ENCODE results near the gene TMEM169. TPM values are rescaled to one million over a fixed set of nuclear protein-coding genes. Genes with fewer than 3 reads are reported as not detected.

The TMEM169 gene
- total RNA-seq, 2 experiments from 2014 or later, result 0.27 to 0.53 TPM

GRCh38 chr2:216118474-216118873, 36.8 kb downstream of the TMEM169 start:
- intact Hi-C loops (cut with DNase I, micrococcal nuclease), result loop anchor here in 1 of 2 experiments (10.0 kb wide), 1 partner anchor 64 kb away; no protein-coding TSS in a partner anchor
- H3K27me3 Mint-ChIP-seq, result no peaks in the 10 kb centered on the region
- DNase-seq (no peak), ATAC-seq (ENCODE audit: poor library complexity) (no peak)
- no peaks in the 10 kb centered on the region for H3K9me3 ChIP-seq (ENCODE audit: control insufficient read depth in 1 of 2, insufficient read depth in 1 of 2, low read length in 2 of 2)
- peaks cover 94% of the 10 kb centered on the region for H3K36me3 Mint-ChIP-seq (ENCODE audit: low read depth)
- H3K36me3 ChIP-seq (ENCODE audit: insufficient read depth, low read length), result peaks cover 88% of the 10 kb centered on the region
- peaks cover 86% of the 10 kb centered on the region for H3K4me1 Mint-ChIP-seq (ENCODE audit: low read depth)
- no peak overlapping the region for H3K4me3 ChIP-seq (ENCODE audit: low read length)
- no peaks in the 10 kb centered on the region for H3K9me3 Mint-ChIP-seq
- H3K27ac Mint-ChIP-seq, result peak overlapping the region; percentile 47
- ChIA-PET POLR2A (interaction anchor here (0.6 to 2.0 kb wide), 4 partner anchors 9 to 37 kb away, joined by 3 to 8 read pairs (median 5); partner anchors contain the start of genes PECR, TMEM169 and XRCC5), CTCF (interaction anchor here (1.0 to 1.3 kb wide), 2 partner anchors 9 to 11 kb away, joined by 3 read pairs; no protein-coding TSS in a partner anchor)
- H3K4me1 ChIP-seq (ENCODE audit: insufficient read depth, low read length), result peaks cover 20% of the 10 kb centered on the region
- H3K27me3 ChIP-seq (ENCODE audit: control insufficient read depth in 1 of 2, insufficient read depth in 2 of 2, low read length in 2 of 2), result no peaks in the 10 kb centered on the region
- TF ChIP-seq CTCF (IDR thresholded peaks at IDR 0.05), result no peak
- no peak overlapping the region for H3K4me3 Mint-ChIP-seq
- H3K27ac ChIP-seq (ENCODE audit: low read depth in 1 of 2, low read length in 2 of 2), result no peak overlapping the region

- Mint-ChIP-seq H3K4me1 (ENCODE audit: low read depth) (peaks cover 83% of the 10 kb centered on the region), H3K36me3 (ENCODE audit: low read depth) (peaks cover 94% of the 10 kb centered on the region), H3K27me3 (no peaks in the 10 kb centered on the region), H3K9me3 (no peaks in the 10 kb centered on the region), H3K4me3 (peak overlapping the region; percentile 16), H3K27ac (peak overlapping the region; percentile 69)
- no peak overlapping the region for H3K4me3 ChIP-seq (ENCODE audit: low read length)
- DNase-seq (no peak), ATAC-seq (ENCODE audit: poor library complexity) (no peak)
- H3K4me1 ChIP-seq (ENCODE audit: insufficient read depth, low read length), result peaks cover 14% of the 10 kb centered on the region
- peaks cover 88% of the 10 kb centered on the region for H3K36me3 ChIP-seq (ENCODE audit: insufficient read depth, low read length)
- ChIA-PET CTCF (interaction anchor here (1.0 to 1.6 kb wide), 3 partner anchors 9 to 27 kb away, joined by 3 read pairs; no protein-coding TSS in a partner anchor), POLR2A (interaction anchor here (0.6 to 2.0 kb wide), 3 partner anchors 10 to 38 kb away, joined by 3 to 6 read pairs (median 4); partner anchors contain the start of genes PECR and XRCC5)
- H3K27ac ChIP-seq (ENCODE audit: low read depth in 1 of 2, low read length in 2 of 2), result no peak overlapping the region
- no peak for TF ChIP-seq CTCF (IDR thresholded peaks at IDR 0.05)
- H3K27me3 ChIP-seq (ENCODE audit: control insufficient read depth in 1 of 2, insufficient read depth in 2 of 2, low read length in 2 of 2), result no peaks in the 10 kb centered on the region
- intact Hi-C loops (cut with DNase I, micrococcal nuclease), result loop anchor here in 1 of 2 experiments (10.0 kb wide), 1 partner anchor 64 kb away; no protein-coding TSS in a partner anchor
- no peaks in the 10 kb centered on the region for H3K9me3 ChIP-seq (ENCODE audit: control insufficient read depth in 1 of 2, insufficient read depth in 1 of 2, low read length in 2 of 2)
These were observed 37.4 kb downstream of the TMEM169 start for GRCh38 chr2:216119146-216119545.

GRCh38 chr2:216119986-216120385, 38.3 kb downstream of the TMEM169 start:
- Mint-ChIP-seq H3K27me3 (no peaks in the 10 kb centered on the region), H3K4me3 (peak overlapping the region; percentile 43), H3K27ac (peak overlapping the region; percentile 69), H3K36me3 (ENCODE audit: low read depth) (peaks cover 94% of the 10 kb centered on the region), H3K9me3 (no peaks in the 10 kb centered on the region), H3K4me1 (ENCODE audit: low read depth) (peaks cover 83% of the 10 kb centered on the region)
- DNase-seq (peak in 2 of 14 experiments; percentile 27 to 36), ATAC-seq (ENCODE audit: poor library complexity) (no peak)
- Histone ChIP-seq H3K27ac (ENCODE audit: low read depth in 1 of 2, low read length in 2 of 2) (peak overlapping the region in 1 of 2 donors; percentile 8), H3K36me3 (ENCODE audit: insufficient read depth, low read length) (peaks cover 92% of the 10 kb centered on the region), H3K4me3 (ENCODE audit: low read length) (no peak overlapping the region), H3K4me1 (ENCODE audit: insufficient read depth, low read length) (peaks cover 8% of the 10 kb centered on the region), H3K9me3 (ENCODE audit: control insufficient read depth in 1 of 2, insufficient read depth in 1 of 2, low read length in 2 of 2) (no peaks in the 10 kb centered on the region), H3K27me3 (ENCODE audit: control insufficient read depth in 1 of 2, insufficient read depth in 2 of 2, low read length in 2 of 2) (no peaks in the 10 kb centered on the region)
- CTCF ChIA-PET, result interaction anchor here (1.0 to 1.6 kb wide), 3 partner anchors 12 to 26 kb away, joined by 3 read pairs; no protein-coding TSS in a partner anchor
- intact Hi-C loops (cut with DNase I, micrococcal nuclease), result loop anchor here in 1 of 2 experiments (10.0 kb wide), 1 partner anchor 65 kb away; no protein-coding TSS in a partner anchor
- no peak for TF ChIP-seq CTCF (IDR thresholded peaks at IDR 0.05)
- POLR2A ChIA-PET, result interaction anchor here (1.4 to 2.0 kb wide), 2 partner anchors 11 to 39 kb away, joined by 4 to 6 read pairs; partner anchors contain the start of genes PECR and XRCC5
